H1 (cell line): Measurements from ENCODE around the gene MUC5AC.

Experiments
- BACH1 ChIP-seq: IDR thresholded peaks from 2 replicates; pipeline ENCODE4 v1.6.1; 2012; ENCODE audit warnings: low read length, improper control_type of control experiment
- BCL11A ChIP-seq, 2 experiments: IDR thresholded peaks; one replicate each; pipeline ENCODE4 v1.6.1; 2011; ENCODE audit warnings: low read depth in 2 of 2, low read length in 2 of 2, mild to moderate bottlenecking in 2 of 2
- CBX8 ChIP-seq: fragments of 300-800, 300-1000 bp; sonication (generic); IDR thresholded peaks from 2 replicates; pipeline ENCODE4 v1.7.1; 2016; ENCODE audit warnings: low read depth, low read length, borderline replicate concordance
- CEBPB ChIP-seq: IDR thresholded peaks from 2 replicates; pipeline ENCODE4 v1.6.1; 2012; ENCODE audit warnings: low read depth, low read length
- CTCF ChIP-seq, 3 experiments: IDR thresholded peaks; 1 replicate in 2 of 3; 2 replicates in 1 of 3; pipeline versions ENCODE4 v1.5.1 to v1.6.1; 2011; ENCODE audit warnings: low read length in 3 of 3, mild to moderate bottlenecking in 3 of 3, inconsistent platforms in 2 of 3, low read depth in 1 of 3, moderate library complexity in 1 of 3; ENCODE audit not compliant: insufficient read depth in 1 of 3; ENCODE audit errors: control extremely low read depth in 1 of 3
- EZH2 ChIP-seq: fragments of 200-600 bp; sonication (generic); IDR thresholded peaks from 2 replicates; pipeline ENCODE4 v1.7.1; 2012; ENCODE audit warnings: low read depth, mild to moderate bottlenecking, moderate library complexity, low read length, inconsistent platforms; ENCODE audit not compliant: severe bottlenecking
- JUN ChIP-seq: IDR thresholded peaks from 2 replicates; pipeline ENCODE4 v1.6.1; 2011; ENCODE audit warnings: low read depth, mild to moderate bottlenecking, improper control_type of control experiment, low read length
- MAFK ChIP-seq: IDR thresholded peaks from 2 replicates; pipeline ENCODE4 v1.6.1; 2012; ENCODE audit warnings: low read depth, mild to moderate bottlenecking, improper control_type of control experiment, low read length
- MAX ChIP-seq: IDR thresholded peaks from 2 replicates; pipeline ENCODE4 v1.6.1; 2012; ENCODE audit warnings: inconsistent platforms
- NRF1 ChIP-seq: IDR thresholded peaks from 2 replicates; pipeline ENCODE4 v1.6.1; 2011; ENCODE audit warnings: mild to moderate bottlenecking, low read depth, low read length, improper control_type of control experiment
- POLR2A ChIP-seq, 2 experiments: IDR thresholded peaks; 1 replicate in 1 of 2; 2 replicates in 1 of 2; pipeline ENCODE4 v1.6.1; 2011; ENCODE audit warnings: low read depth in 2 of 2, low read length in 2 of 2, mild to moderate bottlenecking in 2 of 2; ENCODE audit errors: control extremely low read depth in 1 of 2
- POLR2AphosphoS5 ChIP-seq: IDR thresholded peaks from 2 replicates; pipeline ENCODE4 v1.6.1; 2011; ENCODE audit warnings: low read depth, low read length
- SP1 ChIP-seq: IDR thresholded peaks from 2 replicates; pipeline ENCODE4 v1.6.1; 2011; ENCODE audit warnings: low read depth, low read length
- TAF1 ChIP-seq: IDR thresholded peaks from 2 replicates; pipeline ENCODE4 v1.6.1; 2011; ENCODE audit warnings: mild to moderate bottlenecking, low read depth, low read length

DNA sequence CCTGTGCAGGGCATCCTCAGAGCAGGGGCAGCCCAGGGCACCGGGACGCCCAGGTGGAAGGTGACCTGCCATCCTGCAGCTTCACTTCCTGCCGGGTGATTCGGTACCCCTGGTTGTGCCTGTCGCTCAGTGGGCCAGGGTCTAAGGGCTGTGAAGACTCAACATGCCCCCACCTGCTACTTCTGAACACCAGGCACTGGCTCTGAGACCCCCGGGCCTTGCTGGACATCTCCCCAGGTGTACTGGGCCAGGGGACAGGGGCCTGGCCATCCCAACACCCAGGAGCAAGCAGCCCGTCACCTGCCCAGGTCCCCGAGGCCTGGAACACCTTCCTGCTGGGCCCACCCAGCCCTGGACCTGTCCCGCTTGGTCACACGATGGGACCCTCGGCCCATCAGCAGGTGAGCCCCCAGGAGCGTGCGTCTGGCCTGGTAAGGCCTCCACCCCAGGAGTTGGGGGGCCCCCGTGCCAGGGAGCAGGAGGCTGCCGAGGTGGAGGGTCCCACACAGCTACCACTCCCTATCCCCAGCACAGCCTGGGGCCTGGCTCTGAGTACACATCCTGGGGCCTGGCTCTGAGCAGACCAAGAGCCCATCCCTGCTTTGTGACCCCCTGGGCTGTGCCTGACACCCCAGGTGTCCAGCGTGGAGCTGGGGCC lies 61.2 kb downstream of the MUC5AC start:
- TF ChIP-seq CTCF (IDR thresholded peaks at IDR 0.05; ENCODE audit: control extremely low read depth in 1 of 3, insufficient read depth in 1 of 3, low read depth in 1 of 3, low read length in 3 of 3) (no peak), EZH2 (no peak), CBX8 (no peak), POLR2AphosphoS5 (no peak), JUN (no peak), MAX (no peak), SP1 (no peak), BACH1 (no peak), TAF1 (no peak), POLR2A (IDR thresholded peaks at IDR 0.05; ENCODE audit: control extremely low read depth in 1 of 2, low read depth in 2 of 2, low read length in 2 of 2) (no peak), NRF1 (no peak), CEBPB (no peak), BCL11A (IDR thresholded peaks at IDR 0.05; ENCODE audit: low read depth in 2 of 2, low read length in 2 of 2) (no peak), MAFK (no peak)
